GM13976 (cell line): ENCODE results near the gene NKX2-8.
A peak's percentile ranks its signal among the peaks of the same experiment; 100 is the strongest.
"Not testable (repeated sequence)": the region's sequence is repeated elsewhere in the genome, so short reads cannot be mapped to it uniquely, and the experiment has no call there.

Source experiments
- DNase-seq: peaks from one replicate; pipeline ENCODE4 v3.0.0; 2012; ENCODE audit warnings: low spot score
- CTCF ChIP-seq: IDR thresholded peaks from 2 replicates; pipeline ENCODE4 v1.5.1; 2012; ENCODE audit warnings: borderline replicate concordance, mild to moderate bottlenecking; ENCODE audit not compliant: insufficient read depth; ENCODE audit errors: extremely low read depth, missing control alignments, control extremely low read depth
- in situ Hi-C: fragments of 300-500 bp; cut with MboI; formaldehyde crosslinking; loops from one replicate; pipeline ENCODE4 v1.12.0; 2022; ENCODE audit warnings: low sequenced_read_pairs, mixed read lengths, inconsistent platforms; ENCODE audit not compliant: unreplicated experiment

Gene NKX2-8

GRCh38 chr14:36556811-36557433 lies 25.5 kb downstream of the NKX2-8 start:
- peak; percentile 41 for DNase-seq
- peak; percentile 56 for TF ChIP-seq CTCF
- in situ Hi-C loops, result loop anchor here (25.0 kb wide), 1 partner anchor 670 kb away; no protein-coding TSS in a partner anchor

- no peak for DNase-seq
- in situ Hi-C loops, result loop anchor here (25.0 kb wide), 1 partner anchor 669 kb away; no protein-coding TSS in a partner anchor
- no peak for TF ChIP-seq CTCF
These were observed 26.2 kb downstream of the NKX2-8 start for GRCh38 chr14:36555998-36556743.

GRCh38 chr14:36553656-36554260 lies 28.7 kb downstream of the NKX2-8 start:
- DNase-seq, result peak; percentile 42
- peak; percentile 22 for TF ChIP-seq CTCF
- in situ Hi-C loops, result loop anchor here (25.0 kb wide), 1 partner anchor 666 kb away; no protein-coding TSS in a partner anchor

- no peak for DNase-seq
- no peak for TF ChIP-seq CTCF
- in situ Hi-C loops, result loop anchor here (25.0 kb wide), 1 partner anchor 664 kb away; no protein-coding TSS in a partner anchor
These were observed 31.5 kb downstream of the NKX2-8 start for GRCh38 chr14:36550899-36551298.

- DNase-seq, in situ Hi-C loops: not testable (repeated sequence)
These were observed 38.1 kb downstream of the NKX2-8 start for GRCh38 chr14:36544280-36544679.

GRCh38 chr14:36538051-36538450 lies 44.4 kb downstream of the NKX2-8 start:
- no peak for TF ChIP-seq CTCF
- no peak for DNase-seq
- in situ Hi-C loops, result no loop called here
